ENCODE measurements around the gene R3HDM1.

GRCh38 chr2:135651717-135652116, 120.4 kb downstream of the R3HDM1 start:
- TF ChIP-seq, protein P1, sequence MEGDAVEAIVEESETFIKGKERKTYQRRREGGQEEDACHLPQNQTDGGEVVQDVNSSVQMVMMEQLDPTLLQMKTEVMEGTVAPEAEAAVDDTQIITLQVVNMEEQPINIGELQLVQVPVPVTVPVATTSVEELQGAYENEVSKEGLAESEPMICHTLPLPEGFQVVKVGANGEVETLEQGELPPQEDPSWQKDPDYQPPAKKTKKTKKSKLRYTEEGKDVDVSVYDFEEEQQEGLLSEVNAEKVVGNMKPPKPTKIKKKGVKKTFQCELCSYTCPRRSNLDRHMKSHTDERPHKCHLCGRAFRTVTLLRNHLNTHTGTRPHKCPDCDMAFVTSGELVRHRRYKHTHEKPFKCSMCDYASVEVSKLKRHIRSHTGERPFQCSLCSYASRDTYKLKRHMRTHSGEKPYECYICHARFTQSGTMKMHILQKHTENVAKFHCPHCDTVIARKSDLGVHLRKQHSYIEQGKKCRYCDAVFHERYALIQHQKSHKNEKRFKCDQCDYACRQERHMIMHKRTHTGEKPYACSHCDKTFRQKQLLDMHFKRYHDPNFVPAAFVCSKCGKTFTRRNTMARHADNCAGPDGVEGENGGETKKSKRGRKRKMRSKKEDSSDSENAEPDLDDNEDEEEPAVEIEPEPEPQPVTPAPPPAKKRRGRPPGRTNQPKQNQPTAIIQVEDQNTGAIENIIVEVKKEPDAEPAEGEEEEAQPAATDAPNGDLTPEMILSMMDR (IDR thresholded peaks at IDR 0.05; ENCODE audit: insufficient read depth, low read length, poor library complexity, severe bottlenecking), result no peak
- TF ChIP-seq EZH2phosphoT487 (conservative IDR thresholded peaks at IDR 0.05; ENCODE audit: low read length), result no peak
